KMS-11 (cell line): ENCODE results near the gene KIAA2012.

Experiments
- H2AFZ ChIP-seq: fragments of 200-600 bp; sonication (generic); 2 replicates; pipeline ENCODE4 v1.6.1; 2016; ENCODE audit warnings: antibody characterized with exemption, mixed run types, low read depth
- H3K27ac ChIP-seq: fragments of 200-600 bp; sonication (generic); 2 replicates; pipeline ENCODE4 v1.6.1; 2016; ENCODE audit warnings: mild to moderate bottlenecking, mixed run types
- H3K27me3 ChIP-seq: fragments of 200-600 bp; sonication (generic); 2 replicates; pipeline ENCODE4 v1.6.1; 2017; ENCODE audit warnings: mild to moderate bottlenecking, low read depth, mixed run types, moderate library complexity; ENCODE audit not compliant: insufficient read depth
- H3K36me3 ChIP-seq: fragments of 200-600 bp; sonication (generic); 2 replicates; pipeline ENCODE4 v1.6.1; 2017; ENCODE audit warnings: mild to moderate bottlenecking, mixed run types; ENCODE audit not compliant: insufficient read depth
- H3K4me1 ChIP-seq: fragments of 200-600 bp; sonication (generic); 2 replicates; pipeline ENCODE4 v1.6.1; 2016; ENCODE audit warnings: mild to moderate bottlenecking, low read depth, mixed run types; ENCODE audit not compliant: poor library complexity, severe bottlenecking
- H3K4me2 ChIP-seq: fragments of 200-600 bp; sonication (generic); 2 replicates; pipeline ENCODE4 v1.7.0; 2016; ENCODE audit warnings: mild to moderate bottlenecking, mixed run types
- H3K4me3 ChIP-seq: fragments of 200-600 bp; sonication (generic); IDR thresholded peaks from 2 replicates; pipeline ENCODE4 v1.6.1; 2017; ENCODE audit warnings: low read depth, low read length, mixed read lengths; ENCODE audit not compliant: insufficient read depth
- H3K79me2 ChIP-seq: fragments of 200-600 bp; sonication (generic); 2 replicates; pipeline ENCODE4 v1.6.1; 2016; ENCODE audit warnings: low read depth, mixed run types; ENCODE audit not compliant: insufficient read depth
- H3K9ac ChIP-seq: fragments of 200-600 bp; sonication (generic); 2 replicates; pipeline ENCODE4 v1.6.1; 2016; ENCODE audit warnings: mild to moderate bottlenecking, mixed run types
- H4K20me1 ChIP-seq: fragments of 200-600 bp; sonication (generic); 2 replicates; pipeline ENCODE4 v1.6.1; 2016; ENCODE audit warnings: mild to moderate bottlenecking, mixed run types; ENCODE audit not compliant: insufficient read depth
- TF ChIP-seq, protein P1 (sequence below): fragments of 200-600 bp; sonication (generic); conservative IDR thresholded peaks from 2 replicates; pipeline ENCODE4 v1.6.1; 2017; ENCODE audit warnings: low read depth, mild to moderate bottlenecking, antibody characterized with exemption, low read length, moderate library complexity, mixed read lengths

The KIAA2012 gene

DNA sequence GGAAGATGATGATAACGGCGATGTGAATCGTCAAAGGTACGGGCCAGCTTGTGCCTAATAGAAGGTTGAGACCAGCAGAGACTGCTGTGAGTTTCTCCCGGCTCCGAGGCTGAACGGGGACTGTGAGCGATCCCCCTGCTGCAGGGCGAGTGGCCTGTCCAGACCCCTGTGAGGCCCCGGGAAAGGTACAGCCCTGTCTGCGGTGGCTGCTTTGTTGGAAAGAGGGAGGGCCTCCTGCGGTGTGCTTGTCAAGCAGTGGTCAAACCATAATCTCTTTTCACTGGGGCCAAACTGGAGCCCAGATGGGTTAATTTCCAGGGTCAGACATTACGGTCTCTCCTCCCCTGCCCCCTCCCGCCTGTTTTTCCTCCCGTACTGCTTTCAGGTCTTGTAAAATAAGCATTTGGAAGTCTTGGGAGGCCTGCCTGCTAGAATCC is 36.4 kb upstream of the KIAA2012 start:
- no peak overlapping the region for H2AFZ ChIP-seq
- no peaks in the 10 kb centered on the region for H4K20me1 ChIP-seq
- H3K4me2 ChIP-seq: no peak overlapping the region
- no peaks in the 10 kb centered on the region for H3K27me3 ChIP-seq
- no peak overlapping the region for H3K9ac ChIP-seq
- peaks cover 15% of the 10 kb centered on the region for H3K4me1 ChIP-seq
- no peak overlapping the region for H3K27ac ChIP-seq
- H3K36me3 ChIP-seq: no peaks in the 10 kb centered on the region
- TF ChIP-seq, protein P1, sequence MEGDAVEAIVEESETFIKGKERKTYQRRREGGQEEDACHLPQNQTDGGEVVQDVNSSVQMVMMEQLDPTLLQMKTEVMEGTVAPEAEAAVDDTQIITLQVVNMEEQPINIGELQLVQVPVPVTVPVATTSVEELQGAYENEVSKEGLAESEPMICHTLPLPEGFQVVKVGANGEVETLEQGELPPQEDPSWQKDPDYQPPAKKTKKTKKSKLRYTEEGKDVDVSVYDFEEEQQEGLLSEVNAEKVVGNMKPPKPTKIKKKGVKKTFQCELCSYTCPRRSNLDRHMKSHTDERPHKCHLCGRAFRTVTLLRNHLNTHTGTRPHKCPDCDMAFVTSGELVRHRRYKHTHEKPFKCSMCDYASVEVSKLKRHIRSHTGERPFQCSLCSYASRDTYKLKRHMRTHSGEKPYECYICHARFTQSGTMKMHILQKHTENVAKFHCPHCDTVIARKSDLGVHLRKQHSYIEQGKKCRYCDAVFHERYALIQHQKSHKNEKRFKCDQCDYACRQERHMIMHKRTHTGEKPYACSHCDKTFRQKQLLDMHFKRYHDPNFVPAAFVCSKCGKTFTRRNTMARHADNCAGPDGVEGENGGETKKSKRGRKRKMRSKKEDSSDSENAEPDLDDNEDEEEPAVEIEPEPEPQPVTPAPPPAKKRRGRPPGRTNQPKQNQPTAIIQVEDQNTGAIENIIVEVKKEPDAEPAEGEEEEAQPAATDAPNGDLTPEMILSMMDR: no peak
- no peaks in the 10 kb centered on the region for H3K79me2 ChIP-seq
- H3K4me3 ChIP-seq: no peak overlapping the region

DNA sequence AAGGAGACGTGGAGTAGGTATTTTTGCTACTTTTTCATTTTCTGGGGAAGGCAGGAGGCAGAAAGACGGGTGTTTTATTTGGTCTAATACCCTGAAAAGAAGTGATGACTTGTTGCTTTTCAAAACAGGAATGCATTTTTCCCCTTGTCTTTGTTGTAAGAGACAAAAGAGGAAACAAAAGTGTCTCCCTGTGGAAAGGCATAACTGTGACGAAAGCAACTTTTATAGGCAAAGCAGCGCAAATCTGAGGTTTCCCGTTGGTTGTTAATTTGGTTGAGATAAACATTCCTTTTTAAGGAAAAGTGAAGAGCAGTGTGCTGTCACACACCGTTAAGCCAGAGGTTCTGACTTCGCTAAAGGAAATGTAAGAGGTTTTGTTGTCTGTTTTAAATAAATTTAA is 36.0 kb upstream of the KIAA2012 start:
- Histone ChIP-seq H3K4me3 (no peak overlapping the region), H3K9ac (no peak overlapping the region)

DNA sequence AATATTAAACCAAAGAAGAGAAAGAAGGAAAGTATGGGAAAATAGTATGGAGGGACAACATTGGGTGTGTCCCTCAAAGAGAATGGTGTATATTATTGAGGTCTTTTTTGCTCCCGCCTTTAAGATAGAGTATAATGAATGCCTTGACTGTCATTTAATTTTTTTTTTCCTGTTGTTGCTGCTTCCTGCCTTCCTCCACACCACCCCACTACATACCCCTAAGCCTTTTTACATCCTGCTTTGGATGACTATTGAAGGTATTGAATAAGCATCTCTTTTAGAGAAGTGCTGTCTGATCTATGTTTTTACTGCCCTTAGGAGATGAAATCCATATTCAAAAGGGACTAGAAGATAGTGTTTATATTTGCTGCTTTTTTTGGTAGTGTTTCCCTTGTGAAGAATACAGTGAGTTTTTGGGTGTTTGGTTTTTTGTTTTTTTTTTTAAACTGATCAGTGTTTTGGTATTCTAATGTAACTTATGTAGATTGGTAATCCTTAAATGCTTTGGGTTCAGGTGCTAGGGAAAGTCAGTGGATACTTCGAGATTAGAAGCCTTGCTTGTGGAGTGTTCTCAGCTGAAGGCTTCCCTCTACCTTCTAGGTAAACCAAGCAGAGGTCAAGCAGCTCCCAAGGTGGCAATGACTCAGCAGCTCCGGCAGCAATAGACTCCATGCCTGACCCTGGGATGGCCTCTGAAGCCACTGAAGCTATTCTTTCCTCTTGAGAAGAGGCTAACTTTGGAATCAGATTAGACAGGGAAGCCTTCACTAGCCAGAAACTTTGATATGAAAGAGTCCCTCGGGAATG is 34.4 kb upstream of the KIAA2012 start:
- no peak overlapping the region for H3K4me3 ChIP-seq
- H3K4me1 ChIP-seq: peaks cover 9% of the 10 kb centered on the region
- H3K36me3 ChIP-seq: no peaks in the 10 kb centered on the region
- no peaks in the 10 kb centered on the region for H3K27me3 ChIP-seq
- H3K79me2 ChIP-seq: no peaks in the 10 kb centered on the region
- no peak overlapping the region for H3K4me2 ChIP-seq
- H3K9ac ChIP-seq: no peak overlapping the region
- no peaks in the 10 kb centered on the region for H4K20me1 ChIP-seq
- TF ChIP-seq, protein P1: no peak
- no peak overlapping the region for H2AFZ ChIP-seq
- no peak overlapping the region for H3K27ac ChIP-seq

More for the DNA sequence above, 36.0 kb upstream of the KIAA2012 start:
- H3K79me2 ChIP-seq: no peaks in the 10 kb centered on the region
- peaks cover 11% of the 10 kb centered on the region for H3K4me1 ChIP-seq
- H3K36me3 ChIP-seq: no peaks in the 10 kb centered on the region
- H3K27ac ChIP-seq: no peak overlapping the region
- no peak overlapping the region for H2AFZ ChIP-seq
- no peaks in the 10 kb centered on the region for H4K20me1 ChIP-seq
- H3K4me2 ChIP-seq: no peak overlapping the region
- TF ChIP-seq, protein P1: no peak
- no peaks in the 10 kb centered on the region for H3K27me3 ChIP-seq

DNA sequence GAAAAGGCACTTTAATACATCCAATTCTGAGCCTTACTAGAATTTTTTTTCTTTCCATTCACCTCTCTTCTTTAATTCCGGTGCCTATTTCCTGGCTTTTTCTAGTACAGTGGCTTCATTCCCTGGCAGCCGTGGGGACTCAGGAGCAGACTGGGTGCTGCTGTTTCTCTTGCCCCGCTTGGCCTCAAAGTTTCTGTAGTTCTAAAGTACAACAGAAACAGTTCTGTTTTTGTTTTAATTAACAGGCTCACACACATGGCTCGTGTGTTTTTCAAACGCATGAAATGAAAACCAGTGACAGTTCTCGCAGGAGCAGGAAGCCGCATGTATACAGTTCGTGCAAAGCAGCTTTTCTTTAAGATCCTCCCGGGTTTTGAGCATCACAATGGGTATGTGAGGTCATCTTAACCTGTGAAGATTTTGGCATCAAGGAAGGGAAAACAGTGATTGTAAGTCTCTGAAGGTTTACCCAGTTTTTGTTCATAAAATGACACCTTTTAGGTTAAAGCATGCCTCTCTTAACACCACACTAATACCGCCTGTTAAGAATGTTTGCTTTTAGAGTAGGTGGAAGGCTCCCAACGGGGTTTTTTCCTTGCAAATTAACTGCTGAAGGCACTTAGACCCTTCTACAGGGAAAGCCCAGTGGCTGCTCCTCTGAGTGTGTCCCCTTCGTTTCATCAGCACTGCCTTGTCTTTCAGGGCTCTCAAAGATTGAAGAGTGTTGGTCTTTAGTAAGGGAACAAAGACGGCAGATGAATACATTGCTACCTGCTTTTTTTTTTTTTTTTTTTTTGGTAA is 33.6 kb upstream of the KIAA2012 start:
- no peaks in the 10 kb centered on the region for H4K20me1 ChIP-seq
- TF ChIP-seq, protein P1: no peak
- H3K4me1 ChIP-seq: peaks cover 9% of the 10 kb centered on the region
- H3K79me2 ChIP-seq: no peaks in the 10 kb centered on the region
- no peaks in the 10 kb centered on the region for H3K36me3 ChIP-seq
- H3K4me2 ChIP-seq: no peak overlapping the region
- H3K27ac ChIP-seq: no peak overlapping the region
- H3K4me3 ChIP-seq: no peak overlapping the region
- no peaks in the 10 kb centered on the region for H3K27me3 ChIP-seq
- H2AFZ ChIP-seq: no peak overlapping the region
- H3K9ac ChIP-seq: no peak overlapping the region
